PC-9 (cell line): ENCODE data around the gene MLST8.

Experiments
- EZH2 ChIP-seq: fragments of 200-600 bp; sonication (generic); IDR thresholded peaks from 2 replicates; pipeline ENCODE4 v1.8.0; 2017; ENCODE audit warnings: antibody characterized with exemption, low read depth
- TF ChIP-seq, protein P1 (sequence below): fragments of 200-600 bp; sonication (generic); conservative IDR thresholded peaks from 2 replicates; pipeline ENCODE4 v1.6.1; 2017; ENCODE audit warnings: mixed run types, antibody characterized with exemption, mild to moderate bottlenecking, moderate library complexity

- TF ChIP-seq, protein P1, sequence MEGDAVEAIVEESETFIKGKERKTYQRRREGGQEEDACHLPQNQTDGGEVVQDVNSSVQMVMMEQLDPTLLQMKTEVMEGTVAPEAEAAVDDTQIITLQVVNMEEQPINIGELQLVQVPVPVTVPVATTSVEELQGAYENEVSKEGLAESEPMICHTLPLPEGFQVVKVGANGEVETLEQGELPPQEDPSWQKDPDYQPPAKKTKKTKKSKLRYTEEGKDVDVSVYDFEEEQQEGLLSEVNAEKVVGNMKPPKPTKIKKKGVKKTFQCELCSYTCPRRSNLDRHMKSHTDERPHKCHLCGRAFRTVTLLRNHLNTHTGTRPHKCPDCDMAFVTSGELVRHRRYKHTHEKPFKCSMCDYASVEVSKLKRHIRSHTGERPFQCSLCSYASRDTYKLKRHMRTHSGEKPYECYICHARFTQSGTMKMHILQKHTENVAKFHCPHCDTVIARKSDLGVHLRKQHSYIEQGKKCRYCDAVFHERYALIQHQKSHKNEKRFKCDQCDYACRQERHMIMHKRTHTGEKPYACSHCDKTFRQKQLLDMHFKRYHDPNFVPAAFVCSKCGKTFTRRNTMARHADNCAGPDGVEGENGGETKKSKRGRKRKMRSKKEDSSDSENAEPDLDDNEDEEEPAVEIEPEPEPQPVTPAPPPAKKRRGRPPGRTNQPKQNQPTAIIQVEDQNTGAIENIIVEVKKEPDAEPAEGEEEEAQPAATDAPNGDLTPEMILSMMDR = no peak
- no peak for TF ChIP-seq EZH2
These were observed 24.0 kb upstream of the MLST8 start for GRCh38 chr16:2180962-2181923.
